GM19467 (cell line): ENCODE results near the gene GGT5.
"Not testable (repeated sequence)": the region's sequence is repeated elsewhere in the genome, so short reads cannot be mapped to it uniquely, and the experiment has no call there.

Source experiments
- ATAC-seq: cut with Tn5 transposase; IDR thresholded peaks from one replicate; pipeline ENCODE4 v1.9.1; 2021; ENCODE audit warnings: mild to moderate bottlenecking, moderate library complexity; ENCODE audit not compliant: unreplicated experiment

Gene GGT5

DNA sequence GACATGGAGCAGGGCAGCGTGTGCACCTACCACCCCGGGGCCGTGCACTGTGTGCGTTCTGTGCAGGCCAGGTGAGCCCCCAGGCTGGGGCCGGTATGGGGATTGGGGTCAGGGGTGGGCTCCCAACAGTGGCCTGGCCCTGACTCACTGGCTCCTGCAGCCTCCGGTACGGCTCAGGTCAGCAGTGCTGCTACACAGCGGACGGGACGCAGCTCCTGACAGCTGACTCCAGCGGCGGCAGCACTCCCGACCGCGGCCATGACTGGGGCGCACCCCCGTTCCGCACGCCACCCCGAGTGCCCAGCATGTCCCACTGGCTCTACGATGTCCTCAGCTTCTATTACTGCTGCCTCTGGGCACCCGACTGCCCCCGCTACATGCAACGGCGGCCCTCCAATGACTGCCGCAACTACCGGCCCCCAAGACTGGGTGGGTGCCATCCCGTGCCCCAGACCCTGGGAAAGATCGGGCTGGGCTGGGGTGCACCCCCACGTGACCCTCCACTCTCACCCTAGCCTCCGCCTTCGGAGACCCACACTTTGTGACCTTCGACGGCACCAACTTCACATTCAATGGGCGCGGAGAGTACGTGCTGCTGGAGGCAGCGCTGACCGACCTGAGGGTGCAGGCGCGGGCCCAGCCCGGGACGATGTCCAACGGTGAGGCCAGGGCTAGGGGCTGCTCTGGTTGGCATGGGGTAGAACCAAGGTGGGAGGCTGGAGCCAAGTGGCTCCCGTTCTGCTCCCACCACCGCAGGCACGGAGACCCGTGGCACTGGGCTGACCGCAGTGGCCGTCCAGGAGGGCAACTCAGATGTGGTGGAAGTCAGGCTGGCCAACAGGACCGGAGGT, 59.2 kb downstream of the GGT5 start:
- no peak for ATAC-seq

DNA sequence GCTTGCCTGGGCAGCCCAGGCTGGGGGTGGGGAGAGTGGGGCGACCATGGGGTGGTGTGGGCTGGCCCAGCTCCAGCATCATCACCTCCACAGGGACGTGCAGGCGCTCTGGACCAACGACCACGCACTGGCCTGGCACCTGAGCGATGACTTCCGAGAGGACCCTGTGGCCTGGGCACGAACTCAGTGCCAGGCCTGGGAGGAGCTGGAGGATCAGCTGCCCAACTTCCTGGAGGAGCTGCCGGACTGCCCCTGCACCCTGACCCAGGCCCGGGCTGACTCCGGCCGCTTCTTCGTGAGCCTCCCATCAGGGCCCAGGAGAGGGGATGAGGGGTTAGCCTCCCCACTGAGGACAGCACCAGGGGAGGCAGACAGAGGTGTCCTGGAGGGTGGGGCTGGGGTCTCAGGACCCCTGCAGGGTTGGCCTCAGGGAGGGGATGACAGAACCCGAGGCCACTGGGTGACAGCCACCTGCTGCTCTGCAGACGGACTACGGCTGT, 59.8 kb downstream of the GGT5 start:
- no peak for ATAC-seq

DNA sequence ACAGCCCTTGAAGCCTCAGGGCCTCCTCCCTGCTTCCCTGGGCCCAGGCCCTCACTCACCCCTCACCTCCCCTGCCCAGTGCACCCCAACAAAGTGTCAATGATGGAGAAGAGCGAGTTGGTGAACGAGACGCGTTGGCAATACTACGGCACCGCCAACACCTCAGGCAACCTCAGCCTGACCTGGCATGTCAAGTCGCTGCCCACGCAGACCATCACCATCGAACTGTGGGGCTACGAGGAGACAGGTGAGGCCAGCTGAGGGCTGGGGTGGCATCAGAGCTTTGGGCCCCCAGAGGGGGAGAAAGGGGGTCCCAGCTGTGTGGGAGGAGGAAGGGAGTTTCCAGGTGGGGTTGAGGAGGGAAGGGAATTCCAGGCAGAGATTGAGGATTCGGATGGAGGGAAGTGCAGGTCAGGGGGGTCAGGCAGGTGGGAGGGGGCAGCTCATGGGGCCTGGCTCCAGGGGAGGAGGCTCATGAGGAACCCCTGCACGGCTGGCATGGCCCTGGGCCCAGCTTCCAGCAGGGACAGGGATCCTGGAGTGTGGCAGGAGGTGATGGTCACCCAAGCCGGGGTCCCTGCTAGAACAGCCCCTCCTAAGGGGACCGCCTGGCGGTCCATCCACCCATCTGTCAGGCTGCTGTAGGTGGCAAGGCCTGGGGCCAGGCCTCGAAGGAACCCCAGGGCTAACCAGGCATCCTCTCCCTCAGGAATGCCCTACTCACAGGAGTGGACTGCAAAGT, 60.7 kb downstream of the GGT5 start:
- no peak for ATAC-seq

DNA sequence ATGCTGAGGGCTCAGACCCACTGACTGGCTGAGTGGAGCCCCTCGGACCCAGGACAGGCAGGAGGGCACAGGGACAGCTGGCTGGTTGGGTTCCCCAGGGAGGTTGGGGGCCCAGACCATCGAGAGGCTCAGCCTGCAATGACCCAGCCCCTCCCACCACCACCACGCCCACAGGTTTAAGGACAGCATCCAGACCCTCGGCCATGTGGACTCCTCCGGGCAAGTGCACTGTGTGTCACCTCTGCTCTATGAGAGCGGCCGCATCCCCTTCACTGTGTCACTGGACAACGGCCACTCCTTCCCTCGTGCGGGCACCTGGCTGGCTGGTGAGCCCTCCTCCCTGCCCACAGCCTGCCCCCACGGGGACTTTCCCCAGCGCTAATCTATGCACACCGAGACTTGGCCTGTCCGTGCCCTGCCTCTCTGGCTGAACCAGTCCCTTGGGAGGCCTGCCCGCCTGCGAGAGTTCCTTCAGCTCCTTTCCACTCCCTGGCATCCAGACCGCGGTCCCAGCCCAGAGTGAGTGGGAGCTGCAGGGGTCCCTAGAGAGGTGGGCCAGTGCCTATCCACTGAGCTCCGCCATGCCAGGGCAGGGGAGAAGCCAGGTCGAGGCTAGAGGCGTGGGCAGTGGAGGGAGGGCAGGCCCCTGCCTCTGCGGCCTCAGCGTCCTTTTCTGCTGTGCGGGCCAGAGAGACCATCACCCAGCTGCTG, 61.4 kb downstream of the GGT5 start:
- ATAC-seq, result no peak

DNA sequence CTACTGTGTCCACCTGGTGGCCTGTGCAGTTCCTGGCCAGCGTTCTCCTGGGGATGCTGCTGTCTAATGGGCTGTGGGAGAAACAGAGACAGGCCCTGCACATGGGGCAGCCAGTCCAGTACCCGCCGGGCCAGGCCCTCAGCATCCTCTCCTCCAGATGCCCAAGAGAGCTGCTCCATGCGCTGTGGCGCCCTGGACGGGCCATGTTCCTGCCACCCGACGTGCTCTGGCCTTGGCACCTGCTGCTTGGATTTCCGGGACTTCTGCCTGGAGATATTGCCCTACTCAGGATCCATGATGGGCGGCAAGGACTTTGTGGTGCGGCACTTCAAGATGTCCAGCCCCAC, 62.0 kb downstream of the GGT5 start:
- not testable (repeated sequence) for ATAC-seq

DNA sequence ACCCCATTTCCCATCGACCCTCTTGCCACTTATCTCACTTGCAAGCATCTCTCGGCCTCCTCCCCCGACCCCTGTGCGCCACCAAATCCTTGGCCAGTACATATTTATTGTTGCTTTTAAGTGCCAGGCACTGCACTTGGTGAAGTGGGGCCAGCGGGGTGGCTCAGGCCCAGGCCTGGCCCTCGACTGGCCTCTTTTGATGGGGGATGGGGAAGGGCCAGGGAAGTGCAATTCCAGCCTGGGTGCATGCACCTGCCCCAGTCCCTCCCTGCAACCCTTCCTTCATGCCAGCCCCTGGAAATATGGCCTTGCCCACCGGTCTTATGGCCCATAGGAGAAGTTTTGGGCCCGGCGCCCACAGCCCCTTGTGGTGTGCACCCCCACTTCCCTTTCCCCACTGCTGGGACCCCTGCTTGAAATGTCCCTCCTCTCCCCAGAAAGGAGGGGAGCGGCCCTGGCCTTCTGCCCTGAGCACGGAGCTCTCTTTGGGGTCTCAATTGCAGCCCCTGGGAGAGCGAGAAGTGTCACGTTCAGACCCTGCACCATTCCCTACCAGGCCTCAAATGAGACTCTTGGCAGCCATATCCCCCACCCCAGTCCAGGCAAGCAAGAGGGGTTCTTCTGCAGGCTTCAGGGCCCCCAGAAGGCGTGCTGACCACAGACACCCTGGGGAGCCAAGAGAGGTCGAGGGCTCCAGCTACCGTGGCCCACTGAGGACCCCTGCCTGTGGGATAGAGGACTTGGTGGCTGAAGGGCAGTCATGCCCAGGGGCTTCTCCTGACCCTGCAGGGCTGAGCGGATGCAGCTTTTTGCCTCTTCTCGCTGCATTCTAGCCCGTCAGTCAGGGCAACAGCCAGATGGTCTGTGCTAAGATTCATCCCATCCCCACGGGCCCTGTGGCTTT, 62.6 kb downstream of the GGT5 start:
- ATAC-seq, result no peak

DNA sequence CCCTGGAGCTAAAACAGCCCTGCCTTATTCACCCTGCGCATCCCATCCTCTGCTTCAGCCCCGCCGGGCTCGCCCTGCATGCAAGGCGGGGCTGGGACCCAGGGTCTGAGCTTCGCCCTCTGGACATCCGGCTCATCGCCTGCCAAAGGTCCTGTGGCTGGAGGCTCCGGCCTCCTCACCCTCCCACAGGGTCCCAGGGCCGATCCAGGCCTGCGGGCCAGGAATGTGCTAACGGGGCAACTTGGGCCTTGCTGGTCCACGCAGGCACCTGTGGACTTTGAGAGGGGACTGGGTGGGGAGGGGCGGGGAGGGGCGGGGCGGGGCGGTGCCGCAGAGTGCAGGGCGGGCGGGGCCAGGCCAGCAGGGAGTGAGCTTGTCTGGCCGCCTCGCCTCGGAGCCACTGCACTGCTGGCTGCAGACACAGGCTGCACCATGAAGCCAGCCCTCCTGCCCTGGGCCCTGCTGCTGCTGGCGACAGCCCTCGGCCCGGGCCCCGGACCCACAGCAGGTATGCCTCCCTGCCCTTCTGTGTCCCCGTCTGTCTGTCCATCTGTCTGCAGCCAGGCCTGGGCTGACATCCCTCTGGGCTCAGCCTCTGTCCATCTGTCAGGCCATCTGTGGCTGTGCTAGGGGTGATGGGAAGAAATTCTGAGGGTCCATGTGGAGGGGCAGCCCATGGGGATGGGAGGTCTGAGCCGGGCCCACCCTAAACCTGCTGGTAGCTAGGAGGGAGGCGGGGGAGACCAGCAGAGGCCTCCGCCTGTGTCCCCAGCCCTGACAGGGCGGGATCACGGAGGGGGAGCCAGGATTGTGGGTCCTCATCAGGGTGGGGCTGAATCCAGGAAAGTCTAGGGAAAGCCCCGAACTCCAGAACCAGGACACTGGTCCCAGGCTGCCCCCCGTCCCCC, 63.5 kb downstream of the GGT5 start, which contains the start of gene SUSD2:
SUSD2 (plus strand) TSS at position 400 of the 908 bp plus-strand sequence; CDS start at position 433, 33 bp downstream.
- ATAC-seq, result no peak

DNA sequence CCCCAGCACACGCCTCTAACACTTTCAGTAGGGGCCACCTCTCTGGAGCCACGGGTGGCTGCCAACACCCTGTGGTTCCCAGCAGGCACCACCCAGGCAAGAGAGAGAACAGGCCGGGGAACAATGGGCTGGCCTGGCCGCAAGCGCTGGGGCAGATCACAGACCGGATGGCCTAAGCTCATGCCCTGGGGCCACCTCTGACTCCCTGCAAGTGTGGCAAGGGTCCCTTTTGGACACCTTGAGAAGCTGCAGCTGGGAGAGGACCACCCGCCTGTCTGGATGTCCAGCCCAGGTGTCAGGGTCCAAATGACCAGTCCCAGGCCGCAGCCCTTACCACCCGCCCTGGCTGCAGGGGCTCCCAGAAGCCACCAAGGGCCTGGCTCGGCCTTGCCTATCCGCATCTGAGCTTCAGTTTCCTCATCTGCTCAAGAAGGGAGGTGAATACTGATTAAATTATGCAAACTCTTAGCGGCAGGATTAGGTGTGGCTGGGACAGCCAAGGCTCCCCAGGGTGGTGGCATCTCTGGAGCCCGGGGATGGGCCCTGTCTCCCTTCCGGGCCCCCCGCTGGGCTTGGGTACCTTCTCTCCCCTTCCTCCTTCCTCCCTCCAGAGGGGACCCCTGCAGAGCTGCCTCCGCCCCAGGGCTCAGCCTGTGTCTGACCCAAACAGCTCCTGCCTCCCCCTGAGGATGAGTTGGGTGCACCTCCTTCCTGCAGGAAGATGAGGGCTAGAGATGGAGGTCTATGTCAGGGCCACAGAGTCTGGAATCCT, 64.4 kb downstream of the GGT5 start:
- no peak for ATAC-seq

DNA sequence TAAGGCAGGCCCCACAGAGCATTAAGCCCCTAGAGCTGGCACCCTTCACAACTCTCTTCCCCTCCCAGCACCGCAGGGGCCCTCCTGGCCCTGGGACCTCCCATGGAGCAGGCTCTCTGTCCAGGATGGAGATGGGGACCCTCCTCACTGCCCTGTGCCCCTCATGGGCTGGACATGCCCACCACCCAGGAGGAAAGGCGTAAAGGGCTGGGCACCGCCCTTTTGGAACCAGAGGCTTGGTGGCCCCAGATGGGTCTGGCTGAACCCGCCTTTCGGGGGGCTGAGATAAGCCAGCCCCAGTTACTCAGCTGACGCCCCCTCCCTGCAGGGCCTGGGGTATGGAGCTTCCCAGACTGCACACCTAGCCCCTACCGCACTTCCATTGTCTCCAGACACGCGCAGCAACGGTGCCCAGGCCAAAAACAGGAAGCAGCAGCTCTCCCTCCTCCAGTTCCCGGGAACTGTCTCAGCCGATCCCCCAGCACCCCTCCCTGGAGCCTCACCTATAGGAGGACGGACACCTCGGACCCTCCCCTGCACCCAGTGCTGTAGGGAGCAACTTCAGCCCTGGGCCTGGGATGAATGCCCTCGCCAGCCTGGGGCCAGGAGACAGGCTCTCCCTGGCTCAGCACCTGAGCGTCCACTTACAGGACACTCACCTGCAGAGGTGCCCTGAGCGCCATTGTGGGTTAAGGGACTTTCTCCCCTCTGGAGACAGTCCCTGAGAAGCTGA, 65.2 kb downstream of the GGT5 start:
- ATAC-seq, result no peak

DNA sequence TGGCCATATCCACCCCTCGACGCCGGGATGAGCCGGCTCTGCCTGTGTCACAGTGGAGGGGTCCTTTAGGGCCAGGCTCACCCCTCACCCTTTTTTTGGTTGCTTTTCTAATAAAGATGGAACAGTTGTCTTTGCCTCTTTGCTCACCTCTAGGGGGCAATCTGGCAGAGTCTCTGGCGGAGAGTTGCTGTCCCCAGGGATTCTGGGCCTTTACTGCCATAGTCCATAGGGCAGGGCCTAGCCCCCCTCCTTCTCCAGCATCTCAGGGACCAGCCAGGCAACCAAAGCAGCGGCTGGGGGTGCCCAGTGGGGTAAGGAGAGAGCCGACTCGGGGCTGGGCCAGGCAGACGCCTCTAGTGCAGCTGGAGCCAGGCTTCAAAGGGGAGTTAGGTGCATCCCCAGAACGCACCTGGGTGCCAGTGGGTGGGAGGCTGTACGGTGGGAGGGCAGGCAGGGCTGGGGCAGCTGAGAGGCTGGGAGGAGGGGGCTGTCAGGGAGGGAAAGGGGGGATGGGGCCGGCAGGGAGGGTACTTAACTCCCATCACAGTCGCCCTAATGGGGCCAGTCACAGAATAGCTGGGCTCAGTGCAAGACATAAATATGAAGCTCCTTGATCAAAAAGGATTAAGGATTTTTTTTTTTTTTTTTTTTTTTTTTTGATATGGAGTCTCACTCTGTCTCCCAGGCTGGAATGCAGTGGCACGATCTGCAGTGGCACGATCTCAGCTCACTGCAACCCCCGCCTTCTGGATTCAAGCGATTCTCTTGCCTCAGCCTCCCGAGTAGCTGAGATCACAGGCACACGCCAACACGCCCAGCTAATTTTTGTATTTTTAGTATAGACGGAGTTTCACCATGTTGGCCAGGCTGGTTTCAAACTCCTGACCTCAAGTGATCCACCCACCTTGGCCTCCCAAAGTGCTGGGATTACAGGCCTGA, 66.1 kb downstream of the GGT5 start:
- no peak for ATAC-seq

DNA sequence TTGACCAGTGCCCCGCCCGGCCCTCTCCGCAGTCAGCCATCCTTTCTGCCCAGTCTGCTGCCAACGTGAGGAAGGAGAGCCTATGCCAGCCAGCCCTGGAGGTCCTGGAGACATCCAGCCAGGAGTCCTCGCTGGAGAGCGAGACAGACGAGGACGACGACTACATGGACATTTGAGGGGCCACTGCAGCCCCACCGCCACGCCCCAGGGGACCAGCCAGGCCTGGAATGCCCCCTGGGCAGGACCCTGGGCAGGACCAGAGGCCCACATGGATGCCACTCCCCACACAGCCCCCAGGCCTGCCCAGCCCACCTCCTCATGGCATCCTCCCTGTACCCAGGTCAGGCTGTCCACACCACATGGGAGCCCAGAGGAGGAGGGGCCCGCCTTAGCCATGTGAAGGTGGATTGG, 66.9 kb downstream of the GGT5 start:
- no peak for ATAC-seq

DNA sequence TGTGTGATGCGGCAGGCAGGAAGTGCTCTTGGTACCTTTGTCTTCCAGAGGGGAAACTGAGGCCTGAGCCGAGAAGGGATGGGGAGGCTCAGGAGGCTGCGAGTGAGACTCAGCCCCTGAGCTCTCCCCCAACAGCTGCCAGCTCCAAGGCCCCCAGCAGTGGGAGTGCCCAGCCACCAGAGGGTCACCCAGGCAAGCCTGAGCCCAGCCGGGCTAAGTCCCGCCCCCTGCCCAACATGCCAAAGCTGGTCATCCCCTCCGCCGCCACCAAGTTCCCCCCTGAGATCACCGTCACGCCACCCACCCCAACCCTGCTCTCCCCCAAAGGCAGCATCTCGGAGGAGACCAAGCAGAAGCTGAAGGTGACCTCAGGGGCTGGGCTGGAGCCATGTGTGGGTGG, 67.4 kb downstream of the GGT5 start:
- no peak for ATAC-seq

DNA sequence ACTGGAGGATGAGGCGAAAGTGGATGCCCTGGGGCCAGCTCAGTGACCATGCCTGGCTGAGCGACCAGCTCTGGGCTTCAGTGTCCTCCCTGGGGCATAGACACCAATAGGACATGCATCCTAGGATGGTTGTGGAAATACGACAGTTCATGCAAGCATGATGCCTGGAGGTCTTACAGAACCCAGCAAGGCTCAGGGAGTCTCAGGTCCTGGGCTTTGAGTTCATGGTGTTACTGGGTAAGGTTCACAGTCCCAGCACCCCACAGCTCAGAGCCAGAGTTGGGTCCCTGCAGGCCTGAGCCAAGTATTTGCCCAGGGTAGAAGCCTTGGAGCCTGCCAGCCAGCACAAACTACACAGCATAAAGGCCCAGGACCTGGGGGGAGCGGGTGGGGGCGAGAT, 67.8 kb downstream of the GGT5 start:
- ATAC-seq, result no peak

DNA sequence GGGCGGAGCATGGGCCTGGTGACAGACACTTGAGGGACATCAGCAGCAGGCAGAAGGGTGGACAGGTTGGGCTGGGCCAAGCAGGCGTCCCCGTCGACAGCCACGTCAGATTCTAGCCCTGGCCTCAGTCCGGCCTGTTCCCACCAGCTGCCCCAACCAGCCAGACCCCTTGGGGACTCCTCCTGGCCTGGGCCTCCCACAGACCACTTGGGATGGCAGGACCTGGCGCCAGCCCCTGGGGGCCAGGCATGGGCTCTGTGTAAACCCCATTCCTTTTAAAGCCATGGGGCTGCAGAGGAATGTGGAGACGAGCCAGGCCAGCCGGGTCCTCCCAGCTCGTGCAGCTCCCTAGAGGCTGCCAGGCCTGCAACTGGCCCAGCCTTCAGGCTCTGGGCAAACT, 68.3 kb downstream of the GGT5 start:
- ATAC-seq, result no peak

DNA sequence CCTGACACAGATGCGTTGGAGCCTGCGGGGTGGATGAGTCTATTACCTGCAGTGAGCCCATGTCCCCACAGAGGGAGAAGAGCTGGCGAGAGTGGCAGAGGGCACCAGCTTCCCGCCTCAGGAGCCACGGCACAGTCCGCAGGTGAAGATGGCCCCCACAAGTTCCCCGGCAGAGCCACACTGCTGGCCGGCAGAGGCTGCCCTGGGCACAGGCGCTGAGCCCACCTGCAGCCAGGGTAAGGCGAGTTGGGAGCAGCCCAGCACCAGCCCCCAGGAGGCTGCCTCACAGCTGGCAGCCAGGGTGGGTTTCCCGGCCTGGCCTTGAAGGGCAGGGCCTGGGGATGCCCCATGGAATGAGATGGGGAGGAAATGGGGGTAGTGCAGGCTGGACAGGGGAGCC, 68.8 kb downstream of the GGT5 start:
- no peak for ATAC-seq

DNA sequence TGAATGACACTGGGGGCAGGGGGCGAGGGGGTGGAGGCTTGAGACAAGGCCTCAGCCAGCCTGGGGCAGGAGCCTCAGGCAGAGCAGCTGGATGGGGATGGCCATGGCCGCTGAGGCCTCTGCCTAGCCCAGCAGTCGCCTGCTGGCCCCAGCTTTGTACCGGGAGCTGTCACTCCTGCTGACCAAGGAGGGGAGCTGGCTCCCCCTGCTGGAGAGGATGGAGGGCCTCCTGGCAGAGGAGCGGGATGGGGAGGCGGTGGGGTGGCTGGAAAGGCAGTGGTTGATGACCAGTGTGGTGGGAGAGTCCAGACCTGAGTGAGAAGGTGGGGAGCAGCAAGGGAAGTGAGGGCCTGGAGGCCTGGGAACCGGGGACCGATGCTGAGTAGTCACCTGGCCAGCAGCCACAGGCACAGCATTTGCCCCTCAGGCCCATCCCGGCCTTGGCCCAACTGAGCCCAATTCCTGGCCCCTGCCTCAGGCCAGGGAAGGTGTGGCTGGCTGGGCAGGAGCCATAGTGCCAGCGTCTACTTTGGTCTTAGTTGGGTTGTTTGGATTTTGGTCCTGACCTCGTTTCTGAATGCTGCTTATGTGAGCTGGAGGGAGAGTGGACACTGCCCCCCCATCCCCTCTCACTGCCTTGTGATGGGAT, 69.6 kb downstream of the GGT5 start:
- no peak for ATAC-seq
